ENCODE data around the gene ALCAM. TPM values are rescaled to one million over a fixed set of nuclear protein-coding genes. Genes with fewer than 3 reads are reported as not detected.

ALCAM gene
- polyA plus RNA-seq, 4 donors: 125 to 175 (median 160) TPM

DNA sequence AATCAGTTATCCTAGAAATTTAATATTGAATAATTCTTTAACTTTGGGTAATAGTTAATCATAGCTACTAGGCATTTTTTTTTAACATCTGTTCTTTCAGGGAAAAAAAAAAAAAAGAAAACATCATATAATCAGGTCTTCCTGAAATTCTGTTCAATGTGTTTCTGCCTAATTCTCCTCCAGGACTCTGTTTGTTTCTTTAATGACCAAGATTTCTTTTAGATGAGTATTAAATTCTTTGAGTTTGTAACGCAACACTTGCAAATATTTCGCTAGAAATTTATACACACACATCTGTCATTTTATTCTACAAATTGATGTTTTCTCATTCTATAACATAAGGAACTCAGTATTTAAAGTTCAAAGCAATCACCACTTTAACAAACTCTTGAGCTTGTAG, 56.7 kb downstream of the ALCAM start:
- no peak for DNase-seq (ENCODE audit: low read depth in 4 of 4, low spot score in 3 of 4)

DNA sequence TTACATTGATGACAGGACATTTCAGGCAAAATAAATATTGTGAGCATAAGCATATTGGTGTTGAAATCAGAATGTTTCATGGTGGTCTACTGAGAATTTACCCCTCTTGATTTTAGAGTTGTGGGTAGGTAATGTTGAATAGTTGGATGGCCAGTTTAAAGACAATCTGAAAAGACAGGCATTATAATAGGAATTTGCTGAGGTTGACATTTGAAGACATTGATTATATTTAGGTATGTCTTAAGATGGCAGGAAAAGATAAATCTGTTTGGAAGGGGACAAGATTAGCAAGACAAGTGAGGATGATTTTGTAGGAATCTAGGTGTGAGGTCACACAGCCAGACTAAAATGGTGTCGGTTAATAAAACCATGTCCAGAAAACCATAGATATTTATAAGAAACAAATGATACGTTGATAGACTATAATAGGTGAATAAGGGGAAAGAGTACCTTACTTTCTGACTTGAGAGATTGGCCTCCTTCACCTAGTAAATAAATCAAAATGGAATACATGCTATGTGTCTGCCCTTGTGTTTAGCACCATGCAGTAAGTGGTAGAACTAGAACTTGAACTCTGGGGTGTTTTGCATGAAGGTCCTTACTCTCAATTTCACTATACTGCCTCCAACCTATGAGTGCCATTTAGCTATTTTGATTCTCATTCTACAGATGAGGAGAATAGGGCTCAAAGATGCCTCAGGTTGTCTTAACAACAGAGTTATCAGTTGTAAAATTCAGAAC, 57.9 kb downstream of the ALCAM start:
- DNase-seq (ENCODE audit: low read depth in 4 of 4, low spot score in 3 of 4): no peak

- DNase-seq (ENCODE audit: low read depth in 4 of 4, low spot score in 3 of 4): no peak
Observed at GRCh38 chr3:105425153-105425502, 58.4 kb downstream of the ALCAM start.

GRCh38 chr3:105427332-105427731, 60.6 kb downstream of the ALCAM start:
- no peak for DNase-seq (ENCODE audit: low read depth in 4 of 4, low spot score in 3 of 4)

DNA sequence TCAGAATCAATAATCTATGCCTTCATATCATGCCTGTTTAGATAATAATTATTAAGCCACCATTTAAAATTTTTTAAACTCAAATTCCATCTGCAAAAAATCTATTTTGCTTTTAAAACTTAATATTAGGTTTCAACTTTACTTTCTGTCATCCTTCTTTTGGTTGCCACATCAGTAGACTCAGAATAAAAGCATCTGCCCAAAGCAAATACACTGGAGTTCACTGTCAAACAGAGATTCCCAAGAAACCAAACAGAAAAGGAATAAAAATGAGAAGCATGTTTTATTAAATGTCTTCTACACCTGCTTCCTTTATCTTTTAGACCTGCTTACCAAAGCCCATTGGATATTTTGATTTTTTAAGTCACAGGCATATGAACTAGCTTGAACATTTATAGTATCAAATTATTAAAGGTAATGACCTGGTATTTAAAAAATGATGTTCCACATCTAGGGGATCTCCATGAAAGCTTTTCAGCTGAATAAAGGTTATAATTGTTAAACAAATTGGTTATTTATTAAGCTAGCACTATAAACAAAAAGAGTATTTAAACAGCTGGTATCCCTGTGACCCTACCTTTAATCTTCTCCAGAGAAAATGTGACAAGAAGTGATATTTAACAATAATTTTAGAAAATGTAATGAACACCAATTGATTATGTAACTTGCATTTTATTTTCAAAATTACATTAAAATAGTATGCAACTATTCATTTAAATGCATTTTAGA, 62.5 kb downstream of the ALCAM start:
- DNase-seq (ENCODE audit: low read depth in 4 of 4, low spot score in 3 of 4): no peak

DNA sequence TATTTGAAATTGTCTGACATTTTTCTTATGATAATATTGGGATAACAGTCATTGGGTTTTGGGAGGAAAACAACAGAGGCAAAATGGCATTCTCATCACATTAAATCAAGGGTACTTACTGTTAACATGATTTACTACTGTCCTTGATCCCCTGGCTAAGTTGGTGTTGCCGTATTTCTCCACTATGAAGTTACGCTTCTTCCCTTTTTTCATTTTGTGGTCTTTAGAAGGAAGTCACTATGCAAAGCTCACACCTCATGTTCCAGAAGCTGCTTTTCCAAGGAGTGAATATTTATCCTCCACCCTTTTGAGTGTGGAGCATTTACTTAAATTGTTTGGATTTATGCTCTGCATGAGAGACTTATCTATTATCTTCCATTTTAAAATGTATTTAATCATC, 63.7 kb downstream of the ALCAM start:
- DNase-seq (ENCODE audit: low read depth in 4 of 4, low spot score in 3 of 4): no peak

DNA sequence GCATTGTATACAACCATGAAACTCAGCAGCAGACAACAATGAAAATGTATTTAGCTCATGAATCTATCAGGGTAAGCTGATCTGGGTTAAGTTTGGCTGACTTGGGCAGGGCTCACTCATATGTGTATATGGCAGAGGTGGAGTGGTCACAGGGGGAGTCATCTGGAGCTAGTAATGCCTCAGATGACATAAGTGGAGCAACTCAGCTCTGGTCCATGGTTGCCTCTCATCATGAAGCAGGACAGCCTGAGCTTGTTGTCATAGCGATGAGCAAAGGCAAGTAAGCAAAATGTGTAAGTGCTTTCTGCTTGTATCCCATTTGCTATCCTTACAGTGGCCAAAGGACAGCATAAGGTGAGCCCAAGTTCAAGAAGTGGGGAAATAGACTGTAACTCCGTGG, 64.5 kb downstream of the ALCAM start:
- DNase-seq (ENCODE audit: low read depth in 4 of 4, low spot score in 3 of 4): no peak

DNA sequence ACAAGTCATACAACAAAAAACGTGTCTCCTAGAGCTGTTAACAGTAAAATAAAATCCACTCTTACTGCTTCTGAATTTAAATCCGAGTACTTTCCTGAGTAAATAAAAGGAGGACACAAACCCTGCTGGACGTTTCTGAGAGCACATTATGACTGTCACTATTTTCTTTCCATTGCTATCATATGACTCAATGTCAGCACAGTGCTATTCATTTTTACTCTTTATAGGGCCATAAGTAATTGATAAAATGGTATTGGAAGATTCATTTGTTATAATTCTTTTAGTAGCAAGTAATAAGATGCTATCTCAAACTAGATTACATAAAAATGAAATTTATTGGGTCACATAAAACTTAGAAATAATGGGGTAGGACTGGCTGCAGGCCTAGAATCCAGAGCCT, 68.6 kb downstream of the ALCAM start:
- DNase-seq (ENCODE audit: low read depth in 4 of 4, low spot score in 3 of 4): no peak

GRCh38 chr3:105436687-105437086, 70.0 kb downstream of the ALCAM start:
- no peak for DNase-seq (ENCODE audit: low read depth in 4 of 4, low spot score in 3 of 4)

- no peak for DNase-seq (ENCODE audit: low read depth in 4 of 4, low spot score in 3 of 4)
Observed at GRCh38 chr3:105440113-105440512, 73.4 kb downstream of the ALCAM start.

DNA sequence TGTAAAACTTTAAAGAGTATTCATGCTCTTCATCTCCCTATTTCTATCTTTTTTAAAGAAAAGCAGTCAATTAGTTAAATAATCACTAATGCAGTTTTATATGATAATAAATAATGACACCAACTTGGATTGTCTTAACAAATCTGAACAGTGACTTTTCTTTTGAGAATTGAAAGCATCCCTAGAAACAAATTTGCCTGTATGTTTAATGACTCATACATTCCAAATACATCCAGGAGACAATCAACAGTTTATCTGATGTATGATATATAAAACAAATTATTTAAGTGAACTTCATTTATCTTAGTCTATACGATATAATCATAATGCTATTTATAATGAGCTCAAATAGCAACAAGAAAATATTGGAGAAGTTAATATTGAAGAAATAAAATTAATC, 78.0 kb downstream of the ALCAM start:
- no peak for DNase-seq (ENCODE audit: low read depth in 4 of 4, low spot score in 3 of 4)

DNA sequence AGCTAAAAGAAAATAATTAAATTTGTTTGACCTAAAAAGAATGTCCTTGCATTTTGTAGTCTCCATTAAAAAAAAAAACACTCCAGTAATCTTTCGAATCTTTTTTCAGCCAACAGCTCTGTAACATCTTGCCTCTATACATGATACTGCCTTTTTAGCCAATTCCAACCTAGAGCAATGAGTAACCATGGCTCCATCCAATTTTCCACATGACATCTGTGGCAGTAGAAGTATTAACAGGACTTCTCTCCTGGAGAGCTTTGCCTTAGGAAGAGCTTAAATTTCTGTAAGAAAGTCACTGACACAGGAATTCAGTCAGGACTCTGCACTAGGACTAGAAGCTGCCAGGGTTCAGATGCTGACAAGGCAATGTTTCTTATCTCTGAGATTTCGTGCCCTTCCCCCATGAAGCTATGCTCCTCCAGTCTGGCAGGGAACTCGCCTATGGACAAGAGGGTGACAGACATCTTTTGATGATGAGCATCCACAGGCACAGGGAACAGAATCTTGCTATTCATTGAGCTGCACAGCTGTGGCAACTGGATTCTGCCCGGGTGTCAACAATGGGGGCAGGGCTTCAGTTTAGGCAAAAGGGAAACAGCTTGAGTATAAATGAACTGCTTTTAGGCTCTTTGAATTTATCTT, 81.8 kb downstream of the ALCAM start:
- DNase-seq (ENCODE audit: low read depth in 4 of 4, low spot score in 3 of 4): no peak

GRCh38 chr3:105449414-105449813, 82.7 kb downstream of the ALCAM start:
- no peak for DNase-seq (ENCODE audit: low read depth in 4 of 4, low spot score in 3 of 4)

DNA sequence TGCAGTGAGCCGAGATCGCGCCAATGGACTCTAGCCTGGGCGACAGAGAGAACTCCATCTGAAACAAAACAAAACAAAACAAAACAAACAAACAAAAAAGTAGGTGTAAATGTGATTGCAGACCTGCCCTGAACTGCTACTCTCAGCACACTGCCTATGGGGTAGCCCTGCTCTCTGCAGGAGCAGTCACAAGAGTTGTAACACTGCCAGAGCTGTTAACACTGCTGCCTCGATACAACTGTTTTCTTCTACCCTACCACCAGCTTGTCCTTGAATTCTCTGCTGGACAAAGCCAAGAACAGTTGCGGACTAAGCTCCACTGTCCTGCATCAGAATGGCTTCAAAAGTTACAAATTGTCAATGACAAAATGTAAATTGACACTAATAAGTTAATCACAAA, 89.3 kb downstream of the ALCAM start:
- DNase-seq (ENCODE audit: low read depth in 4 of 4, low spot score in 3 of 4): no peak

GRCh38 chr3:105458518-105459215, 92.0 kb downstream of the ALCAM start:
- no peak for DNase-seq (ENCODE audit: low read depth in 4 of 4, low spot score in 3 of 4)

- no peak for DNase-seq (ENCODE audit: low read depth in 4 of 4, low spot score in 3 of 4)
Observed at GRCh38 chr3:105459566-105460290, 93.0 kb downstream of the ALCAM start.

- no peak for DNase-seq (ENCODE audit: low read depth in 4 of 4, low spot score in 3 of 4)
Observed at GRCh38 chr3:105463620-105464019, 96.9 kb downstream of the ALCAM start.

- DNase-seq (ENCODE audit: low read depth in 4 of 4, low spot score in 3 of 4): no peak
Observed at GRCh38 chr3:105465251-105465853, 98.6 kb downstream of the ALCAM start.

DNA sequence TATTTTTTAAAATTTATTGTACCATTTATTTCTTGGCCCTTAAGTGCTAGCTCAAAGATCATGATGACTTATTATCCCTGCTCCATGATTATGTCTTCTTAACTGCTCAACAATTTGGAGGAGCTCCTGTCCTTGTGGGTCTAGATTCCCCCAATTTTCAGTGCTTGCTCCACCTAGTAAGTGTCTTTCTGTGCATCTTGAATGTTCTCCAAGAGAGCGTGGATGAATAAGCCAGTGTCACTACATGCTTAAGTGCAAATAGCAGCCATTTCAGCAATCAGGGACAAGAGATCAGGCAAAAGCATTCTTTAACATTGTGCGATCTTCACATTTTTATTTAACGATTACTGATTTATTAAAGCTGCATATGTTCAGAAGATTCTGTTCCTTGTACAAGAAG, 99.4 kb downstream of the ALCAM start:
- DNase-seq (ENCODE audit: low read depth in 4 of 4, low spot score in 3 of 4): no peak

Data from right renal pelvis (tissue), 4 donors.